Stimulated activated CD4-positive, alpha-beta T cell treated with anti-CD3 and anti-CD28 coated beads, TNF-alpha, amount 100 ng/mL, for 24 hours (primary cell): ENCODE measurements around the gene CXCL12.
A peak's percentile ranks its signal among the peaks of the same experiment; 100 is the strongest.

Source experiments
- DNase-seq, 3 experiments: peaks; one replicate each; pipeline ENCODE4 v3.0.0-alpha.2; 2020; ENCODE audit warnings: low read depth in 3 of 3

The CXCL12 gene

GRCh38 chr10:44399659-44400451 is 15.0 kb upstream of the CXCL12 start:
- DNase-seq = no peak

- no peak for DNase-seq
Measured at GRCh38 chr10:44398747-44399658, 14.1 kb upstream of the CXCL12 start.

GRCh38 chr10:44398271-44398670 is 13.4 kb upstream of the CXCL12 start:
- no peak for DNase-seq

GRCh38 chr10:44397476-44398225 is 12.8 kb upstream of the CXCL12 start:
- no peak for DNase-seq

- DNase-seq = no peak
Measured at GRCh38 chr10:44396671-44397191, 11.8 kb upstream of the CXCL12 start.

DNA sequence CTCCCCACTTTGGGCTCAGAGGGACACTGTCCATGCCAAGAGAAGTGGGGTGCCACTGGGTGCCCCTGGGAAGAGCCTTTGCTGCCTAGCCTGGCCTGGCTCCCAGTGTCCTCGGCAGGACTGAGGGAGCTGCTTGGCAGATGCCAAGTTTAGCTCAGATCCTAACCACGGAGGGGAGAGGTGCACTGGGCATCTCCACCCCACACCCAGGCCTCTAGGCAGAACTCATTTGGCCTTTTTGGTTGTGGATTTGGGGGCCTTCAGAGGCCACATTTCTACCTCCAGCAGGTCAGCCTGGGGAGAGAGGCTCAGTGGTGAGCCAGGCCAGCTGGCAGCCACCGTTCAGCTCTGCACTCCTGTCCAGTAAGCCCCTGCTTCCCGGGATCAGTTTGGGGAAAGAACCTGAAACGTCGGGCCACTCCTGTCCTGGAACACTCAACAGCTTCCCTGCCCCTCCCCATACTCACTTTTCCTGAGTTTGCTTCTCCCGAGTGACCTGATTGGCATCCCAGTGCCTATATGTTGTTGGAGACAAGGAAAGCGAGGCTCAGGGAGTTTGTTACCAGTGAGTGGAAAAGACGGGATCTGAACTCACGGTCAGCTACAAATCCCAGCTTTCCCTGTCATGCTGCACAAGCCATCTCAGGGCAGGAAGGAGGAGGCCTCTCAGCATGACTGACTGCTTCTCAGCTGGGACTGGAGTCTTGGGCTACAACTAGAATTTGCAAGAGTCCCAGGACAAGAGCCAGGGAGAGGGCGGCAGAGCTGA is 11.2 kb upstream of the CXCL12 start:
- no peak for DNase-seq

- DNase-seq = no peak
Measured at GRCh38 chr10:44395396-44395795, 10.5 kb upstream of the CXCL12 start.

DNA sequence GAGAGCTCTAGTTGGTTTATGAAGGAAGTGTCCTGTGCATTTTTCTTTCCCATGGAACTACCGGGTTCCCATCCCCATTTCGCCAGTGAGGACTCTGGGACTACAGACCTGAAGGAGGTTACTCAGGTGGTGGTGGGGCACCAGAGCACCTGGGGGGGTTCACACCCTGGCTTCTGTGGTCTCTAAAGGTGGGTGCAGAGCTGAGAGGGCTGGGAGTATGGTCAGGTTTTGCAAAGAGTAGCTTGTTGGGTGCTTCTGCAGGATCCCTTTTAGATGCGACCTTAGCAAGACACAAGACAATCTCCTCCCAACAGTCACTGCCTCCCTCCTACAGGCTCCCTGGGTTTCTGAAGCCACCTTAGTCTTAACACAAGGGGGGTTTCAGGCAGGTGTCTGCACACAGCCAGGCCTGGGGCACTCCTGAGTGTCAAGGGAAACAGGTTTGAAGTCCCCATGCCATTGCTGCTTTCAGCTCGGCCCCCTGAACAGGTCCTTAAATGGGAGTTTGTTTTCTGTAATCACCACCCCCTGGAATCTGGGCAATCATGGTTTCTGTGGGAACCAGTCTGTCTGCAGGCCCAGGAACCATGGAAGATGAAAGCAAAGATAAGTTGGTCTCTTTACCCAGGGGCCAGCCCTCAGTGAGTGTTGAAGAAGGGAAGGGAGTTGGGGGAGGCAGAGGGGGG is 9.9 kb upstream of the CXCL12 start:
- DNase-seq = no peak

DNA sequence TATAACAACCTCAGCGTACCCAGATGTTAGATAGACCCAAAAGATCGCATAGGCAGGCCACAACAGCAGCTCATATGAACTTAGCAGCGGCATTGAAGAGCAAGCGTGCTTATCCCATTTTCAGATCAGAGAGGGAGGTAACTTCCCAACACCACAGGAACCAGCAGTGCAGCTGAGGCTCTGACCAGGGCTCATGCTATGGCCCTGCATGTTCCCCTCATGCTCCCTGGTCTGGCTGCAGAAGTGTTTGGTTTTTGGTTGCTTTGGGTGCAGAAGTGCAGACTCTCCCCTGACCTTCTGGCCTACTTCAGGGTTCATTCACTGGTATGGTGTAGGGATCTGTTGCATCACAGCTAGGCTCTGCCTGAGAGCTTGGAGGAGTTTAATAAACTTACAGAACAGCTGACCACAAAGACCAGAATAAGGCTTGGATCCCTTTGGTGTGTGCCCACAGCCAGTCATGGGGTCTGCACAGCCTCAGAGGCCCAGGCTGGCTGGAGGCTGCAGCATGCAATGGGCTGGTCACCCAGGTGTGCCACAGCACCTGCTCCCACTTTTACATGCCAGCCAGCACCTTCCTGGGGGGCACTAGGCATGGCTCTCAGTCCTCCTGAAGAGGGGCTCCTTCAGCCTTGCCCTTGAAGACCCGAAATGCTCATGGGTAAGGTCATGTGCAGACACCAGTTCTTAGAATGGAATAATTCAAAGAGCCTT is 9.1 kb upstream of the CXCL12 start:
- no peak for DNase-seq

GRCh38 chr10:44393051-44393630 is 8.2 kb upstream of the CXCL12 start:
- DNase-seq = no peak

- no peak for DNase-seq
Measured at GRCh38 chr10:44392420-44392819, 7.5 kb upstream of the CXCL12 start.

DNA sequence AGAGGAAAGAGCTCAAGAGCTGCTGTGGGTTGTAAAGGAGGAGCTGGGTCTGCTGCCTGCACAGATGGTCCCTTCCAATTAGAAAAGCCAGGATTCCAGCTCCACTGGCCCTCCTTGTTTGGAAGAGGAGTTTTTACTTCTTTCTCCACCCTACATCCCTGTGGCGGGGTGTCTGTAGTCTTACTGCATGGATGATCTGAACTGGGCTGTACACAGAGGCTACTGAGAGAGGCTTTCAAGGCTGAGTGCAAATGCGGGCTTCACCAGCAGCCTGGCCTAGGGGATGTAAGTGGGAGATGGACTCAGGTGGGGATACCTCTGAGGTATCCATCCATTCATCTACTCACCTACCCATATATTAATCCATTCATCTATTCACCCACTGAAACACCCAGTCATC is 7.1 kb upstream of the CXCL12 start:
- no peak for DNase-seq

- no peak for DNase-seq
Measured at GRCh38 chr10:44390585-44391072, 5.7 kb upstream of the CXCL12 start.

DNA sequence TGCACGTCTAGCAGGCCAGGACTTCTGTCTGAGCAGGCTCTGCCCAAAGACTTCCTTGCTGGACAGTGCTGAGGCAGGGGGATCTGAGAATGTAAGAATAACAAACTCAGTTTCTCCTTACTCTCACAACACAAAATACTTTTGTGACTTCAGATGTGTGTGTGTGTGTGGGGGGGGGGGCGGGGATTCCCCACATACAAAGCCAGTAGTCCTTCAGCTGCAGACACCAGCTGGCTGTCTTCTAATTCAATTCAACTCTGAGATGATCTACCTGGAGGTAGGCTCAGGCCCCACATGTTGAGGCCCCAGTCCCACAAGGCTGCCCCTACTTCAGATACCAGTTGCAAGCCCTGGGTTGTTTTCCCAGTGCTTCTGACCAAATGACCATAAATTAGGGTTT is 4.7 kb upstream of the CXCL12 start:
- DNase-seq = no peak

- no peak for DNase-seq
Measured at GRCh38 chr10:44389150-44389549, 4.3 kb upstream of the CXCL12 start.

- no peak for DNase-seq
Measured at GRCh38 chr10:44388641-44389040, 3.7 kb upstream of the CXCL12 start.

GRCh38 chr10:44387853-44388251 is 3.0 kb upstream of the CXCL12 start:
- no peak for DNase-seq

GRCh38 chr10:44386546-44387052 is 1.7 kb upstream of the CXCL12 start:
- peak in 1 of 3 experiments; percentile 29 for DNase-seq
